Measurements from ENCODE around the gene UGT1A10.

DNA sequence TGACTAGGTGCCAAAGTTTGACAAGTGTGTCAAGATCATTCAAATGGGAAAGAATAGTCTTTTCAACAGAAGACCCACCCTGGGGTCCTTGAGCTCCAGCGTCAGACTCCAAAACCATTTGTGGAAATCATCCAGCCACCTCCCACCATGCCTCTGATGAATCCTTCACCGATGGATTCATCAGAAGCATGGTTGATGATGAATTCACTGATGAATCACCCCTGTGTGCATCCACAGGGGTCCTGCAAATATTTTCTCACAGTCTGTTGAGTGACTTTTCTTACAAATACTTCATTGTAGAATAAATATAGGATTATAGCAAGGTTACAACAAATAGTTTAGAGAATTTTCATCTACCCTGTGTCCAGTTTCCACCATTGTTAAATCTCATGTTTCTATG, 39.8 kb downstream of the UGT1A10 start:
- TF ChIP-seq EP300 (IDR thresholded peaks at IDR 0.05; ENCODE audit: low read depth in 2 of 2, low read length in 2 of 2) (no peak), EP300 (CRISPR knock-in tag; IDR thresholded peaks at IDR 0.05; ENCODE audit: borderline replicate concordance) (no peak), GABPB1 (CRISPR knock-in tag; IDR thresholded peaks at IDR 0.05) (no peak), ELF1 (CRISPR knock-in tag; IDR thresholded peaks at IDR 0.05) (no peak), ZNF546 (CRISPR knock-in tag; conservative IDR thresholded peaks at IDR 0.05) (no peak), ZNF337 (CRISPR knock-in tag; IDR thresholded peaks at IDR 0.05; ENCODE audit: borderline replicate concordance, low read depth) (no peak), ZNF562 (CRISPR knock-in tag; IDR thresholded peaks at IDR 0.05; ENCODE audit: borderline replicate concordance) (no peak), NFRKB (IDR thresholded peaks at IDR 0.05) (no peak)
- TF ChIP-seq, protein P1, sequence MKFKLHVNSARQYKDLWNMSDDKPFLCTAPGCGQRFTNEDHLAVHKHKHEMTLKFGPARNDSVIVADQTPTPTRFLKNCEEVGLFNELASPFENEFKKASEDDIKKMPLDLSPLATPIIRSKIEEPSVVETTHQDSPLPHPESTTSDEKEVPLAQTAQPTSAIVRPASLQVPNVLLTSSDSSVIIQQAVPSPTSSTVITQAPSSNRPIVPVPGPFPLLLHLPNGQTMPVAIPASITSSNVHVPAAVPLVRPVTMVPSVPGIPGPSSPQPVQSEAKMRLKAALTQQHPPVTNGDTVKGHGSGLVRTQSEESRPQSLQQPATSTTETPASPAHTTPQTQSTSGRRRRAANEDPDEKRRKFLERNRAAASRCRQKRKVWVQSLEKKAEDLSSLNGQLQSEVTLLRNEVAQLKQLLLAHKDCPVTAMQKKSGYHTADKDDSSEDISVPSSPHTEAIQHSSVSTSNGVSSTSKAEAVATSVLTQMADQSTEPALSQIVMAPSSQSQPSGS (CRISPR knock-in tag; IDR thresholded peaks at IDR 0.05), result no peak
